ENCODE data around the gene PRDX1.

DNA sequence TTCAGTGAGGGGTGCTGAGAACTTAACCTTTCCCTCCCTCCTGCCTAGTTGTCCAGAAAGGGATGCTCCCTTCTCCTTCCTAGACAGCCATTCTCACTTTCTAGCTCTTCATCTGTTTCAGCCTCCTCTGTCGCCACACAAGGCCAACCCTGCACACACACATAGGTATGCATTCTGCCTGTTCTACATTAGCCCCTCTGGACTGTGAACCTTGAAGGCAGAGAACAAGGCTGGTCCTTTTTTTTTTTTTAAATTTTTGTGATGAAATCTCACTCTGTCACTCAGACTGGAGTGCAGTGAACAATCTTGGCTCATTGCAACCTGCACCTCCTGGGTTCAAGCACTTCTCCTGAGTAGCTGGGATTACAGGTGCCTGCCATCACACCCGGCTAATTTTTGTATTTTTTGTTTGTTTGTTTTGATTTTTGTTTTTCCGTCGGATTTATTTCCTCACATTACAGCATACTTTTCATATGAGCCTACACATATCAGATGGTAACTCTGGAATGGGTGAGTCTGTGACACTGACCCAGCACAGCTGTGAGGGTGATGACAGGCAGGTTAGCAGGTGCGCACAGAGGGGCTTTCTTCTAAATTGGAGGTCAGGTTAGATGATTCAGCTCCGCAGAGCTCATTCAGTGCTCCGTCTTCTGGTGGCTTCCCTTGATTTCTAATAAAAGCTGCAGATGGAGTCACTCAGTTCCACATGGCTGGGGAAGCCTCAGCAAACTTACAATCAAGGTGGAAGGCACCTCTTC is 24.0 kb upstream of the PRDX1 start:
- TF ChIP-seq, protein P1, sequence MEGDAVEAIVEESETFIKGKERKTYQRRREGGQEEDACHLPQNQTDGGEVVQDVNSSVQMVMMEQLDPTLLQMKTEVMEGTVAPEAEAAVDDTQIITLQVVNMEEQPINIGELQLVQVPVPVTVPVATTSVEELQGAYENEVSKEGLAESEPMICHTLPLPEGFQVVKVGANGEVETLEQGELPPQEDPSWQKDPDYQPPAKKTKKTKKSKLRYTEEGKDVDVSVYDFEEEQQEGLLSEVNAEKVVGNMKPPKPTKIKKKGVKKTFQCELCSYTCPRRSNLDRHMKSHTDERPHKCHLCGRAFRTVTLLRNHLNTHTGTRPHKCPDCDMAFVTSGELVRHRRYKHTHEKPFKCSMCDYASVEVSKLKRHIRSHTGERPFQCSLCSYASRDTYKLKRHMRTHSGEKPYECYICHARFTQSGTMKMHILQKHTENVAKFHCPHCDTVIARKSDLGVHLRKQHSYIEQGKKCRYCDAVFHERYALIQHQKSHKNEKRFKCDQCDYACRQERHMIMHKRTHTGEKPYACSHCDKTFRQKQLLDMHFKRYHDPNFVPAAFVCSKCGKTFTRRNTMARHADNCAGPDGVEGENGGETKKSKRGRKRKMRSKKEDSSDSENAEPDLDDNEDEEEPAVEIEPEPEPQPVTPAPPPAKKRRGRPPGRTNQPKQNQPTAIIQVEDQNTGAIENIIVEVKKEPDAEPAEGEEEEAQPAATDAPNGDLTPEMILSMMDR (conservative IDR thresholded peaks at IDR 0.05 in 1 of 2, IDR thresholded peaks at IDR 0.05 in 1 of 2; ENCODE audit: extremely low read depth in 1 of 2, insufficient read depth in 1 of 2, low read depth in 1 of 2, low read length in 2 of 2) = no peak
- TF ChIP-seq EZH2 (IDR thresholded peaks at IDR 0.05; ENCODE audit: borderline replicate concordance, low read length) = no peak
